Inferior parietal cortex (tissue), 1 donor: ENCODE measurements around the gene ACIN1.
A peak's percentile ranks its signal among the peaks of the same experiment; 100 is the strongest.

ENCODE experiments used
- DNase-seq: peaks from one replicate; pipeline ENCODE4 v3.0.0-alpha.2; 2016; ENCODE audit errors: extremely low spot score

The ACIN1 gene

DNA sequence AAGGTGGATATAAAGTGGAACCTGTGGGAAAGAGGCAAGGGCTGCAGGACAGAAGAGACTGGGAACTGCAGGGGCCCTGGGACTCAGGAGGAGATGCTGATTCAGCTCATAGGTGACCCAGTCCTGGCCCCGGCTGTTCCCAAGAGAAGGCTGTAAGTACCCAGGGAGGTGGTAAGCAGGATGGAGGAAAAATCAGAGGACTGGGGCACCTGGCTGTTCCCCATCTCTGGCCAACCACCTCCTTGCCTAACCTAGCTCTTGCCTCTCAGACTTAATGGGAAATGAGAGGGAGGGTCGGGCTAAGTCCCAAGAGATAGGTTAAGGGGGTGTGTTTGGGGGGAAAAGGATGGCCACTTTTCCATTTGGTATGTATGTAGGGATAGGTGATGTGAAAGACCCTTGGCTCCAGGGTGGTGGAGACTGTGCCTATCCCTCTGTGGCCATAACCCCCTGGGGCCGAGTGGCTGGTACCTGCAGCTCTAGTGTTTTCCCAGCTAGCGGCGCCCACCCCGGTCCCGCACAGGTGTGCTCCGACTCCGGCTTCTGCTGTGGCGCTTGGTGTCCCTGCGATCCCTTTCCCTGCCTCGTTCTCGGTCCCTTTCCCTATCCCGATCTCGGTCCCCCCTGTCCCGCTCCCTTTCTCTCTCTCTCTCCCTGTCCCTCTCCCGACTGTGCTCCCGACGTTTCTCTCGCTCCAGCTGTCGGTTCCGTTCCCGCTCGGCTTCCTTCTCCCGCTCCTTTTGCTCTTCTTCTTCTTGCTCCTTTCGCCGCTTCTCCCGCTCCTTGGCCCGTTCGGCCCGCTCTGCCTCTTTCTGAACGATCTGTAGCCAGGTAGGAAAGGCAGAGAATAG lies 36.1 kb downstream of the ACIN1 start:
- no peak for DNase-seq

DNA sequence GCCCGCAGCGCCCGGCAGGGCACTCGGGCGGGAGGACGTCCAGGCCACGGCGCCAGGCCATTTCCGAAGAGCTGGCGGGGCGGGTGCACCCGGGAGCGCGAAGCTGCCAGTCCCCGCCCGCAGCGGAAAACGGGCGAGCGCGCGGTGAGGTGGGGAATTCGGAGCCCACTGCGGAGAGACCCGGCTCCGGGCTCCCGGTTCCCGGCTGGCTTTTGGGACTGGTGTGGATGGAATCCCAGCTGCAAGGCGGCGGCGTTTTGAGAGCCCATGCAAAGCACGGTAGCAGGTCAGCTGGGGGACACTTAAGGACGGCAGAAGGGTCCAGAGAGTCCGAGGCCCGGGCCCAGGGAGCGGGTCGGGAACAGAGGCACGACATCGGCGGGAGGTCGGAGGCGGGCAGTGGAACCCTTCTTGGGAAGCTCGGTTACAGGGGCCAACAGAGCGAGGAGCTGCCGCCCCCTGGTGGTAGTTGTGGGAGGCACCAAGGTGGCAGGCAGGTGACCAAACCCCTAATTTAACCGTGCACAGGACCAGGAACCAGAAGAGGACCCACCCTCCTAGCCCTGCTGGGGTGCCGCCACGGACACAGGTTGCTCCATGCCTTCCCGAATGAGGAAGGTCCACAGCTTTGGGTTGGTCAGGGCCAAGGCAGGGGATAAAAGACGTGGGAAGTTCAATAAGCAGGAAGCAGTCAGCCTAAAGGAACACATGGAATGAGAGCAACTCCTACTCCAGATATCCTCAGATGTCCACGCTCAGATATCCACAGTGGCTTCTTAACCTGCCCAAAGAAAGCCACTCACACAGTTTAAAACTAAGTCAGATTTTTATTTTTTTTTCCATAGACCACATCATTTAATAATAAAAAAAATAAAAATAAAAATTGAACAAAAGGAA lies 36.9 kb downstream of the ACIN1 start:
- peak; percentile 89 for DNase-seq

DNA sequence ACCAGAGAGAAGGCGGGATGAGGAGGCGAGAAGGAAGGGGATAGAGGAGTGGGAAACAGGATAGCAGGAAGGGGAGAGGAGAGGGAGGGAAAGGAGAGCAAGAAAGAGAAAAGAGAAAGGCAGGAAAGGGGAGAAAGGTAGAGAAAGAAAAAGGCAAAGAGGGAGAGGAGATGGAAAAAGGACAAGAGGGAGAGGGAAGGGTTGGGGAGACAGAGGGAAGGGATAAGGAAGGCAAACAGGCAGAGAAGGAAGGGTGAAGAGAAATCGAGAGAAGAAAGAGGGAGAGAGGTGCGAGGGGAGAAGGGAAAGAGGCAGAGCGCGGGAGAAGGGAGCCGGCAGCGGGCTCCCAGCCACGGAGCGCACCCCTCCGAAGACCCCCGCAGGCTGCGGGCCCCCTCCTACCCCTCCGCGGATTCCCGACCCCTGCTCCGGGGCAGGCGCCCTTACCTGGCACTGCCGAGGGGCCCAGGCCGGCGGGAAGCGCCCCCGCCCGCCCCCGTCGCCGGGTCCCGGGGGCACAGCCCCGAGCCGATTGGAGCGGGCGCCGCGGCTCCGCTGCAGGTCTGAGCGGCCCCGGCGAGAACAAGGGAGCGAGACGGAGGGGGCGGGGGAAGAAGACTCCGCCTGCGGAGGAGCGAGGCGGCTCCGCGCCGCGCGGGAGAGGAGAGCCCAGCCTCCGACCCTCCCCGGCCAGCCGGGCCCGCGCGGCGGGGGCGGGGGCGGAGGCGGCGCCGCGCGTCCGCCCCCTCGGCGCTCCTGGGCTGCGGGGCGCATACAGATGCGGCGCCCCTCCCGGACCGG lies 37.8 kb downstream of the ACIN1 start, which contains the start of gene CDH24:
TSS of gene CDH24 (minus strand) at position 565 of the 801 bp plus-strand sequence. CDS start 1,787 bp downstream, outside the sequence.
- DNase-seq = no peak

- DNase-seq = no peak
These were observed 38.6 kb downstream of the ACIN1 start for GRCh38 chr14:23056145-23056955.

DNA sequence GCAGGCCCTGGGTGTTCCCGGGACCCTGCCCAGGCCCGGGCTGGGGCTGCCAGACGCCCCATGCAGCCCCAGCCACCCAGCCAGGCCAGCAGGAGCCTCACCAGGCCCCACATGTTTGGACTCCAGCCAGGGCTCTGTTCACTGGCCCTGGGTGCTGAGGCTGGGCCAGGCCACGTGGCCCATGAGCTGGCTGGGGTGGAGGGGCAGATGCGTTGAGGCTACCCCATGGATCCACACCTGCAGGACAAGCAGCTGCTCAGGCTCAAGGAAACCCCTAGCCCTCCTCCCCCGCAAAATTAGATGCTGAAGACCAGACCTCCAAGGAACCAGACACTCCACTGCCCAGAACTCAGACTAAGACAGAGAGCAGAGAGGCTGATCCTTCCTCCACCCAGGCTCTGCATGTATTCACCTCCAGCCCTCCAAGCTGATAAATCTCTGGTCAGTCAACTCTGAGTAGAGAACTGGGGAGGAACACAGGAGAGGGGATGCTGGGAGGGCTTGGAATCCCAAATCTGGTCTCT lies 39.3 kb downstream of the ACIN1 start:
- DNase-seq = no peak

DNA sequence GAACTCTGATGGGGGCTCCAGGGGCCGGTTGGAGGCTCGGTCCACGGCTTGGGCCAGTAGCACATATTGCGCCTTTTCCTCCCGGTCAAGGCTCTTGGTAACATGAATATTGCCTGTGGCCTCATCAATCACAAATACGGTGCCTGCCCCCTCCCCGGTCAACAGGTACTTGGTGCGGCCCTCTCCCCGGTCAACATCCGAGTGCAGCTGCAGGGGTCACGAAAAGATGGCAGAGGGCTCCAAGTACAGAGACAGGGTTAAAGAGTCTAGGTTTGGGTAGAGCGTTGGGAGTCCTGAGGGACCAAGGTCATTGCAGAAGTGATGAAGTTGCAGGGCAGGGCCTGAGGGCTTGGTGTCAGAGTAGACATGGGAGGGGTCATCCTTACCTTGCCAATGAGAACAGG lies 39.8 kb downstream of the ACIN1 start:
- DNase-seq = no peak

DNA sequence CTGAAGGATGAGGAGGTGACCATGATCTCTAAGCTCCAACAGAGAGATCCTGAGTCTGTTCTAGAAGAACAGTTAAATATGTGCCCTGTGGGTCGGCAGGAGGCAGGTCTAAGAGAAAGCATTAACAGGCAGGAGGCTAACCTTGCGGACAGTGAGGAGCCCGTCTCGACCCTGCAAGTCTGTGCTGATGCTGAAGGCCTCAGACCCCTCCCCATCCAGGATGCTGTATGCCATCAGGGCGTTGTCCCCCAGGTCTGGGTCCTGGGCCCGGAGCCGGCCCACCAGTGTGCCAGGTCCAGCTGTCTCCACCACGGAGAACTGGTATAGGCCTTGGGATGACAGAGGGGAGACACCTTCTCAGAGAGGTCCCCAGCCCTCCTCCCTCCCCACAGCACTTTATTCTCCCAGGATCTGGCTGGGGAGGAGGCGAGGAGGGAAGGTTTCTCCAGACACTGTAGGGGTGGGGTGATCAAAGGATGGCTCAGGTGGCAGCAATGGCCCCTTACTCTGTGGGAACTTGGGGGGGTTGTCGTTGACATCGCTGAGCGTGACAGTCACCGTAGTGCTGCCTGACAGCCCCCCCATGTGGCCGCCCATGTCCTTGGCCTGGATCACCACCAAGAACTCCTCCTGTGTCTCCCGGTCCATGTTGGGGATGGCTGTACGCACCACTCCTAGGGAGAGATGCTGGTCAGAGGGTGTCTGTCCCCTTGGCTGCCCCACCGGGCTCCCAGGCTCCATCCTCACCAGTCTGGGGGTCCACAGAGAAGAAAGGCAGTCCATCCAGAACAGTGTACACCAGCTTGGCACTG lies 40.7 kb downstream of the ACIN1 start:
- DNase-seq = no peak

- no peak for DNase-seq
These were observed 41.5 kb downstream of the ACIN1 start for GRCh38 chr14:23053426-23053825.

- DNase-seq = no peak
These were observed 42.3 kb downstream of the ACIN1 start for GRCh38 chr14:23052671-23053070.

- no peak for DNase-seq
These were observed 42.7 kb downstream of the ACIN1 start for GRCh38 chr14:23052182-23052623.

DNA sequence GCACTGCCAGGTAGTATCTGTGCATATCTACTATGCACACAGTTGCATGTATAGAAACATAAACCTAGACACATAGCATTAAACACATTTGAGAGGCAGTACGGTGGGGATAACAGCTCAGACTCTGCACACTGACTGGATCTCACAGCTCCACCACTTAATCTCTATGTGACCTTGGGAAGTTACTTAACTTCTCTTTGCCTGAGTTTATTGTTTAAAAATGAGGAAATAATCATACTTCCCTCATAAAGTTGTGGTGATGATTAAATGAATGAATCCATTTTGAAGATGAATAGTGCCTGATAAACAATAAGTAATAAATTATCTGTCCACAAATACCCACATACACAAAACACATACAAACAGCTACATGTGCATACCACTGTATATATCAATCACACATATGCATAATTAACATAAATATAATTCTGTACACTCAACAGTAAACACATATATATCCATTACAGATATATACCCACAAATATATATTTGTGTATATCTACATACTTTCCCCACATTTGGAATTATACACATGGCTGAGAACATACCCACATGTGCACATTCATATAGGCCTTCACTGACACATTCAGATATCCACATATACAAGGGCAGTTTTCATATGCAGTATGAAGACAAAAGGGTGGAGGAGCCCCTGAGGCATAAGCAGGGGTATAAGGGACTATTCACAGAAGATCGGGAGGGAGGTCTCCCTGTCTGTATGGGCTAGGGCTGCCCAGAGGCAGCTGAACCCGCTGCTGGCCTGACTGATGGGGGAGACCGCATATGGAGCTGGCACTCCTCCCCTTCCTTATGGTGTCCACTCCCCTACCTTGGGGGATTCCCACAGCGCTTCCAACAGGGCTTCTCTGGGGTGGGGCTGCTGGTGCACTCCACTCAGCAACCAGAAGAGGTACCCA lies 43.5 kb downstream of the ACIN1 start:
- DNase-seq = no peak

DNA sequence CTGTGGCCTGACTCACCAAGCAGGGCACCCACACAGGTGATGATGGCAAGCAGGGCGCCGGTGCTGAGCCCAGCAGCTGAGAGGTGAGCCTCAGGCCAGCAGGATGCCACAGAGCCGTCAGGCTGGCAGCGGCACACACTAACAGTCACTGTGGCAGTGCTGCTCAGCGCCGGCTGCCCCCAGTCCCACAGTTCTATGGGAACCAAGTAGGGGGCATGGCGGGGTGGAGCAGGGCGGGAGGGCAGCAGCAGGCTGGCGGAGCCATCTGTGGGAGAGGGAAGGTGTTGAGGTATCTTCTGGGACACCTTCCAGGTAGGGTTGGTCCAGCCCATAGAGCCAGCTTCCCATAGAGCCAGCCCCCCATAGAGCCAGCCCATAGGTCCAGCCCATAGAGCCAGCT lies 45.9 kb downstream of the ACIN1 start:
- DNase-seq = no peak

GRCh38 chr14:23047751-23048693 lies 46.9 kb downstream of the ACIN1 start:
- DNase-seq = no peak

DNA sequence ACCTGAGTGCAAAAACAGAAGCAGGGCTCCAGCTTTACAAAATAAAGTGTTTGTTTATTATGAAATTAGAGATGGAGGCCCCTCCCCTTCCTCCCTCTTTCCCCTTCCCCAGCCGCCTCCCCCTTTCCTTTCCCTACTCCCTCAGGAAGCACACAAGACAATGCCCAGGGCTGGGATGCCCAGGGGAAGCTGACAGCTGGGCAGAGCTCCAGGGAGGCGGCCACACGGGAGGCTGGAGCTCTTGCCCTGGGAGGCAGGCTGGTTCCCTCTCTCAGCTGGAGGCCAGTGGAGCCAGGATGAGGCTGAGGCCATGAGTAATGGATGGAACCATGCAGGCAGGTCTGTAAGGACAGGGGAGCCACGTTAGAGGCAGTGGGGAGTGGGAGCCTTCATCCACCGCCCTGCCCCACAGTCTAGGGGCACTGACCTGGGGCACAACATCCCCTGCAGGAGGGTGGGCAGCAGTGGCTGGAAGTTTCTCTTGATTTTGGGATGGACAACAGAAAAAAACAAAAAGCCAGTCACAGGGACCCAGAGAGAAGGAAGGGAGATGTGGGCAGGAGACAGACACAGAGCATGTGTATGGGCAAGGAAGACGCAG lies 47.8 kb downstream of the ACIN1 start:
- DNase-seq = no peak

- no peak for DNase-seq
These were observed 49.2 kb downstream of the ACIN1 start for GRCh38 chr14:23045419-23046357.

DNA sequence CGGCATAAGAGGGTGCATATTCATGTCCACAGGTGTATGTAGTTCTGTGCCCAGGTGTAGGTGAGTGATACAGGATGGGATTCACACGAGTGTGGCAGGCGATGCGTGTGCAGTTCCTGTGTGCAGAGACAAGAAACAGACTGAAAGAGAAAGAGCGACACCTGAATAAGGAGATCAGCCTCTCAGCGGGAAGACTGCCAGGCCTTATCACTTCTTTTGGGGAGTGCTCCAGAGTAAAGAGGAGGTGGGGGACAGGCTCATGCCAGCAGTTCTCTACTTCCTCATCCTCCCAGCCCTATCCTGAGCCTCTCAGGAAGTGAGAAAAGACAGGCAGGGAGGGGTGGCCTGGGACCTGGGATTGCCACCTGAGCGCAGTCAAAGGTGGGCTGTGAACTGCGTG lies 50.1 kb downstream of the ACIN1 start:
- DNase-seq = no peak
